MV-4-11 (cell line): ENCODE measurements around the gene ZBTB5.

Source experiments
- DNase-seq: peaks from one replicate; lab custom pipeline; 2025; lab: John Stamatoyannopoulos, UW

Gene ZBTB5

DNA sequence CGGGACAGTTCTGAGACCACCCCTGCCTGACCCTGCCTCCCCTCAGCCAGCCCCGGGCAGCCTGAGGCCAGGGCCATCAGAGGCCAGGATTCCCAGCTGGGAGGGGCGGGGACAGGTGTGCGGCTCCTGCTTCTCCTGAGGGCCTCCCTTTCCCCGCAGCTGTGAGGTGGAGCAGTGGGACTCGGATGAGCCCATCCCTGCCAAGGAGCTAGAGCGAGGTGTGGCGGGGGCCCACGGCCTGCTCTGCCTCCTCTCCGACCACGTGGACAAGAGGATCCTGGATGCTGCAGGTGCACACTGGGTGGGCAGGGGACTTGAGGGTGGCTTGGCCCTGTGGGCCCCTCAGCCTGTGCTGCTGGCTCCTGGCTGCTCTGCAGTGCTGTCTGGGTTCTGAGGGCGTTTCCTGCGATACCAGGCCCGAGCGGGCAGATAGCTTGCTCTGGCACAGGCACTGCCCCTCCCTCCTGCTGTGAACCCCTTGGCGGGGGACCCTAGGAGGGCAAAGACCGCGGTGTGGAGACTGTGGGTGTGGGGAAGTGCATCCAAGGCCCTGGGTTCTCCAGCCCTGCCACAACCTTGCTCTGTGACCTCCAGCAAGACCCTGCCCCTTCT is 40.5 kb downstream of the ZBTB5 start:
- DNase-seq = no peak

DNA sequence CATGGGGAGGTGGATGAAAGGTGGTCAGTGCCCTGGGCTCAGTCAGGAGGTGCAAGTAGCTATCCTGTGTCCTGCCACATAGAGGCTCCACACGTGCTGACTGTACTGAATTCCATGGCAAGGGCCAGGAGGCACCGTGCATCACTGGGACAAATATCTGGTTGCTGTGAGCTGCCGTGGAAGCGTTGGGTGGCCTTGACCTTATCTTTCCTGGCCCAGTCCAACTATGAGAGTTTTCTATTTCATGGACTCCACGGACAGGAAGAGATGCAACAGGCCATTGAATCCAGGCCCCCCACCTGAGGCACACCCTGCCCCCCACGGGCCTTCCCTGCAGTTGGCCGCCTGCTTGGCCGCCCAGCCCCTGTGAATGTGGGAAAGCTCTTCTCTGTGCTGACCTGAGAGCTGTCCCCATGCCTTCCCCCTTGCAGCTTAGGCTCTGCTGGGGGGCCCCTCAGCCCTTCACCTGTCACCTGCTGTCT is 41.0 kb downstream of the ZBTB5 start:
- DNase-seq = no peak

DNA sequence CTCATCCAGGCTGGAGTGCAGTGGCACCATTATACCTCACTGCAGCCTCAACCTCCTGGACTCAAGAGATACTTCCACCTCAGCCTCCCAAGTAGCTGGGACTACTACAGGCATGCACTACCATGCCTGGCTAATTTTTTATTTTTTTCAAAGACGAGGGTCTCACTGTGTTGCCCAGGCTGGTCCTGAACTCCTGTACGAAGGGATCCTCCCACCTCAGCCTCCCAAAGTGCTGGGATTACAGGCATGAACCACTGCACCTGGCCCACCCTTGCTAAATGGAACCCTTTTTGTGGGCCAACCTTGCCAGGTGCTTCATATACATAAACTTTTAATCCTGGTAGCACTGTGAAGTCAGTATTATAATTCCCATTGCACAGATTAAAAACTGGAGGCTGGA is 41.7 kb downstream of the ZBTB5 start:
- DNase-seq = no peak

DNA sequence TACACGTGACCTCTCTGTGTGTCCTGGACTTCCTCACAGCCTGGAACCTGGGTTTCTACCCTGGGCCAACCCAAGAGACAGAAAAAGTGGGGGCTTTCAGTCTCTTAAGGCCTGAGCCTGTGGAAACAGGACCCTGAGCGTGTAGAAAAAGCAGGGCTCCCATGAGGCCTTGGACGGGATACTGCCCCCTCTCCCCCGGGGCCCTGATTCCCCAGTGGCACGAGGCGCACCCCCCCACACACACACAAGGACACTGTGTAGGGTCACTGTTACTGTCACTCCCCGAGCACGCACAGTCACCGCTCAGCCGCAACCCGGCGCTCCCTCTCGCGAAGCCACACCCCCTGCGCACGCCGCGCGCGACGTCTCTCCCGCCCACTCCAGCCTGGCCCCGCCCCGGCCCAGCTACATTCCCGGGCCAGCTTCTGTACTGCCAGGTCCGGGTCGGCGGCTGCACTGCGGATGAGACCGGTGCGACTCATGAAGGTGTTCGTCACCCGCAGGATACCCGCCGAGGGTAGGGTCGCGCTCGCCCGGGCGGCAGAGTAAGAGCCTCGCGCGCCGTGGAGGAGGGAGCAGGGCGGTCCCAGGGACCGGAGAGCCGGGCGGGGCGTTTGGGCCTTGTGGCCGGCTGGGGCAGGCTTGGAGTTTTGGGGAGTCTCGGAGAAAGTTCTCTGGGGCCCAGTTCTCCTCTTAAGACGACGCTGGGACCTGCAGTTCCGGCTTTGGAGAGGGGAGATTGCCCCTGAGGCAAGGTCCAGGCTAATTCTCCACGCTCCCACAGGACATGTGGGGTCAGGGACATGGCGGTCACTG is 42.8 kb downstream of the ZBTB5 start, which contains the start of gene GRHPR:
Gene GRHPR, plus strand, starts transcription at position 408 of the 816 bp plus-strand sequence. Its CDS starts 55 bp downstream, at position 463.
- DNase-seq = peak; percentile 77

DNA sequence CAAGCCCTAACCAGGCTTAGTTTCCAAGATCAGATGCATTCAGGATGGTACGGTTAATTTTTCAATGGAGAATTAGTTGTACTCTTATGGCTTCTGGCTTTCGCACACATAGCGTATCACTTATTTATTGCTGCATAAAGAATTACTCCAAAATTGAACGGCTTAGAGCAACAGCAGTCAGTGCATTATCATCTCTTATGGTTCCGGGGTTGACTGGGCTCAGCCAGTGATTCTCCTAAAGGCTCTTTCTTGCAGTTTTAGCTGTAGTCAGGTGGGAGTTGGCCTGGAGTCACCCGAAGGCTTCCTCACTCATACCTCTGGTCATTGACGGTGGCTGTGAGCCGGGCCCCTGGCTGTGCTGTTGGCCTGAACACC is 43.3 kb downstream of the ZBTB5 start:
- DNase-seq = no peak

DNA sequence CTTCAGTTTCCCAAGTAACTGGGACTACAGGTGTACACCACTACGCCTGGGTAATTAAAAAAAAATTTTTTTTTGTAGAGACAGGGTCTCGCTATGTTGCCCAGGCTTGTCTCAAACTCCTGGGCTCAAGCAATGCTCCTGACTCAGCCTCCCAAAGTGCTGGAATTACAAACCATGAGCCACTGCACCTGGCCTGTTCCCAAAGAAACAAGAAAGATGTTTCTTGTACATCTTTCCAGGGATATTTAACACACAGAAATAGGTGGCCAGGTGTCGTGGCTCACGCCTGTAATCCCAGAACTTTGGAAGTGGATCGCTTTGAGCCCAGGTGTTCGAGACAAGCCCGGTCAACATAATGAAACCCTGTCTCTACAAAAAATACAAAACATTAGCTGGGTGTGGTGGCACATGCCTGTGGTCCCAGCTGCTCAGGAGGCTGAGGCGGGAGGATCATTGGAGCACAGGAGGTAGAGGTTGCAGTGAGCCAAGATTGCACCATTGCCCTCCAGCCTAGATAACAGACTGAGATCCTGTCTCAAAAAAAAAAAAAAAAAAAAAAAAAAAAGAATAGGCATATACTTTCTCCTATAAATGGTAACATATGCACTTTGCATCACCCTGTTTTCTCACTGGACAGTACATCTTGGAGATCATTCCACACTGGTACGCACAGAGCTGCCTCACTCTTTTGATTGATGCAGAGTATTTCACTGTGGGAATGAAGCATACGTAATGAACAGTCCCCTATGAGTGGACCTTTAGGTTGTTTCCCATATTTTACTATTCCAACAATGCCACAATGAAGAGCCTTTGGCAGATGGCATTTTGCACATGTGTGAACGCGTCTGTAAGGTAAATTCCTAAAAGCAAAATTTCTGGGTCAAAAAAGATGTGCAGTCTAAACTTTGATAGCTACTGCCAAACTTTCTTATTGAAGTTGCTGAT is 44.7 kb downstream of the ZBTB5 start:
- DNase-seq = no peak

DNA sequence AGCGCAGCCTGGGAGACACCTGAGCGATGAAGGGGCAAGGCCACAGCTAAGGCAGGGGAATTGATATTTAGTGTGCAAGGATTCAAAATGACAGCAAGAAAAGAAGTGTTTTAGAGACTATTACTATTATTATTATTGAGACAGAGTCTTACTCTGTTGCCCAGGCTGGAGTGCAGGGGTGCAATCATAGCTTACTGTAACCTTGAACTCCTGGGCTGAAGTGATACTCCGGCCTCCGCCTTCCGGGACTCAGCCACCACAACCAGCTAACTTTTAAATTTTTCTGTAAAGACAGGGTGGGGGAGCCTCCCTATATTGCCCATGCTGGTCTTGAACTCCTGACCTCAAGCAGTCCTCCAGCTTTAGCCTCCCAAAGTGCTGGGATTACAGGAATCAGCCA is 46.0 kb downstream of the ZBTB5 start:
- DNase-seq = no peak

DNA sequence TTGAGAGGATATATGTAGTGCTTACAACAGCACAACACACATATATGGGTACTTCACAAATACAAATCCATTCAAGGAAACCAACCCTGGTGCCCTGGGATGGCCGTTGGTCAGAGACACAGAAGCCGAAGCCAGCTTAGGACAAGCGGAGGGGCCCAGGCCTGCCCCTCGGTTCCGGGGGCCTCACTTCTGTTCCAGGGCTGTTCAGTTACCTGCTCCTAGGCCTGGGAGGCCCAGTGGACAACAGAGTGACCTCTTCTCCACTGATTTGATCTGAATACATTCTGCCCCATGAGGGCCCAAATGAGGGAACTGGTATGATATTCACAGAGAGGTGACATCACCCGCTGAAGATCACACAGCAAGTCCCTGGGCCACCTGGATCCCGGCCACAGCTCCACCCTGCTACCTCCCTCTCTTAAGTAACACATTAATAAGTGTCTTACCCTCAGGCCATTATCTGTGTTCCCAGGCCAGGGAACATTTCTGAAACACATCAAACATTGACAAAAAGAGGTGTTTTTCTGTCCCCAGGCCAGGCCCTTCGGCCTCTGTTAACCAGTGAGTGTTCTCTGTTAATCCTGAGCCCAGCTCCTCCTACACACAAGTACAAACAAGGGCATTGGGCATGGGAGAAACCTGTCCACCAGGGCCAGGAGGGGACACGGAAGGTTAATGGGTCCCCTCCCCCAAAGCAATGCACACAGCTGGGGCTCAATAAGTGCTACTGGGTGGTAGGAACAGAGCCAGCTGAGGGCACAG is 47.2 kb downstream of the ZBTB5 start:
- no peak for DNase-seq

DNA sequence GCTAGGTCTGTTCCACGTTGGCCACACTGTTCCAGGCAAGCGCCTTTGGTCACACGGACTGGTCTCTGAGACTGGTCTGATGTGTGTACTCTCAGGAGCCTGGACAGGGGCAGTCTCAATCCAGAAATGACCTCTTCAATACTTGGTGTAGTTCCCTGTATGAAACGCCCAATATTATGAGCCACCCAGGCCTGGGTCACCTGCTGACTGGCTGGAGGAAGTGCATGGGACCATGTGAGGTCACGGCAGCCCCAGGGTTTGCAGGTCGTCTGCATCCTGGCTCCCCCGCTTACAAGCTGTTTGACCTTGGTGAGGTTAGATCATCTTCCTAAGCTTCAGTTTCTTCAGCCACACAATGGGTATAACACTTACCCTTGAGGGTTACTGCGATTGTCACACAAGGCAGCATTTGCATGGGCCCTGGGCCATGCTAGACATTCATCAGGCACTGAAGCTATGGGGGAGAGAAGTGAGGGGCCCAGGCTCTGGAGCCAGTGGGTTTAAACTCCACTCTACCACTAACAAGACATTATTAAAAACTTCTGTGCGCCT is 47.9 kb downstream of the ZBTB5 start:
- no peak for DNase-seq

DNA sequence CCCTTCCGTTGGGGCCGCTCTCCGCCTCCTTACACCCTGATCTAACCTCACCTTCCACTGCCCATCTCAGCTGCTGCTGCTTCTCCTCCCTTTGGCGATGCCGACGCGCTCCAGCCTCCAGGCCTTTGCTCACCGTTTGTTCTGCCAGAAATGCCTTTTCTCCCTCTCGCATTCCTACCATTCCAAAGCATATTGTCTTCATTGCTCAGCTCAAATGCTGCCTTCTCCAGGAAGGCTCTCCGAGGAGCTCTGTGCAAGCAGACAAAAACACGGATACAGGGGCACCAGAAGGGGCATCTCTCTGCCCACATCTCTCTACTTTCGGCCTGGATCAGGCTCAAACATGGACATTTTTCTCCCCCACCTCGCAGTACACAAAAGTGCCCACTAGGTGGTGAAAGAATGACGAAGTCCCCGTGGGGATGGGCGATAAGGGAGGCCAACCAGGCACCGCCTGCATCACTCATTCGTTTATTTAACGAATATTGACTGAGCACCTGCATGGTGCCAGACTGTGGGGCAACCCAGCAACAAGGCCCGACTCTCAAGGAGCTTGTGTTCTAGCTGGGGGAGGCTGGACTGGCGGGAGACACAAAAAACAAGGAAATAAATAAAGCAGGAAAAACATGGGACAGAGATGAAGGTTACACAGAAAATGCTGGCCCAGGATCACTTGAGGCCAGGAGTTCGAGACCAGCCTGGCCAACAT is 50.1 kb downstream of the ZBTB5 start:
- peak; percentile 60 for DNase-seq

DNA sequence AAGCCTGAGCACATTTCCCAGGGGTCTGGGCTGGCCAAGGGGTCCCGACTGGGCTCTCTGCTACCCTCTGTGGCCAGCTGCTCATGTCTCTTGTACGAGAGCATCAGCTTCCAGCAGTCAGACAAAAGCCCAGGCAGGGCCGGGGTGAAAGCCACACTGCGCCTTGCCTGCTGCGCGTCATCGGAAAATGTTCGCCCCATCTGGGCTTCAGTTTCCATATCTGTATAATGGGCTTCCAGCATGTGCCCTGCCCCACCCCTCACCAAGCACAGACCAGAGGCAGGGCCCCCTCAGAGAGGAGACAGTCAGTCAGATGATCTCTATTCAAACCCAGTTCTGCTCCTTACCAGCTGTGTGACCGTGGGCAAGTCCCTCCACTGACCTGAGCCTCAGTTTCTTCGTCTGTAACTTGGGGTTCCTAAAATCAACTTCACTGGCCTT is 50.7 kb downstream of the ZBTB5 start:
- DNase-seq = no peak

DNA sequence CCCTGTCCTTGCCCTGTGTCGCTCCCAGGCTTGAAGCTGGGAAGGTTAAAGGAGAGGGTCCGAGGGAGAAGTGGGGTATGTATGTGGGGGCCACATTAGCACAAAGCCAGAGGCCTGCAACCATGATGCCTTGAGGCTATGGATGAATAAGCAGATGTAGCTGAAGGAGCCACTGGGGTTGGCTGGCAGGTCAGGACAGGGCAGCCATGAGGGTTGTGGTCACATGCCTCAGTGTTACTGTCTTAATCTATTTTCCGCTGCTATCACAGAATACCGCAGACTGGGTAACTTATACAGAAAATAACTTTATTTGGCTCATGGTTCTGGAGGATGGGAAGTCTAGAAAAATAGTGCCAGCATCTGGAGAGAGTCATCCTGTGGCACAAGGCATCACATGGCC is 51.9 kb downstream of the ZBTB5 start:
- no peak for DNase-seq

DNA sequence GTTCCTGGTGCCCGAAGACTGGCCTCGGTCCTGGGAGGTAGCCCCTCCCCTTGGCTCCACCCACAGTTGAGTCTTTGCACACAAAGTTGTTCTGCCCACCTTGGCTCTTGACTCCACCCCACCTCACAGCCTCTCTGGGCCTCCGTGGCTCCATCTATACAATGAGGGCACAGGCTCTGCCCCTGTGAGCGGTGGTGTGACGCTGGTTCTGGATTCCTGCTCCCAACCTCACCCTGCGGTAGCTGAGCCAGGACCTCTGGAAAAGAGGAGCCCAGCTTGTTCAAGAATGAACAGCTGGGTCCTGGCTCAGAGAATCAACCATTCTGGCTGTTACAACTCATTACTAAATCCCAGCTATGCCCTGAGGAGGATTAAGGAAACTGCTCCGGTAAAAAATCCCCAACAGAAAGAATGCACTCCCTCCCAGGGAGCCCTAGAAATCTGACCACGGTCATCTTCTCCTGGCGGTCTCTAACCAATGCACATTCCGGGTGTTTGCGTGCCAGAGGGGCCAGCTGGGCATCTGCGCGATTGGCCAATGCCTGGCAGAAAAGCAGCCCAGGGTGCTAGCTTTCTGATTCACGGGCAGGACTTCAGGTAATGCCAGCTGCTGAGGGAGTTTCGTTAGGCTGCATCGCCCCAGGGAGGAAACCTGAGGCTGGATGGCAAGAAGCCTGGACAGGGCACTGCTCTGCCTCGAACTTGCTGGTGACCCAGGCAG is 52.7 kb downstream of the ZBTB5 start:
- no peak for DNase-seq

DNA sequence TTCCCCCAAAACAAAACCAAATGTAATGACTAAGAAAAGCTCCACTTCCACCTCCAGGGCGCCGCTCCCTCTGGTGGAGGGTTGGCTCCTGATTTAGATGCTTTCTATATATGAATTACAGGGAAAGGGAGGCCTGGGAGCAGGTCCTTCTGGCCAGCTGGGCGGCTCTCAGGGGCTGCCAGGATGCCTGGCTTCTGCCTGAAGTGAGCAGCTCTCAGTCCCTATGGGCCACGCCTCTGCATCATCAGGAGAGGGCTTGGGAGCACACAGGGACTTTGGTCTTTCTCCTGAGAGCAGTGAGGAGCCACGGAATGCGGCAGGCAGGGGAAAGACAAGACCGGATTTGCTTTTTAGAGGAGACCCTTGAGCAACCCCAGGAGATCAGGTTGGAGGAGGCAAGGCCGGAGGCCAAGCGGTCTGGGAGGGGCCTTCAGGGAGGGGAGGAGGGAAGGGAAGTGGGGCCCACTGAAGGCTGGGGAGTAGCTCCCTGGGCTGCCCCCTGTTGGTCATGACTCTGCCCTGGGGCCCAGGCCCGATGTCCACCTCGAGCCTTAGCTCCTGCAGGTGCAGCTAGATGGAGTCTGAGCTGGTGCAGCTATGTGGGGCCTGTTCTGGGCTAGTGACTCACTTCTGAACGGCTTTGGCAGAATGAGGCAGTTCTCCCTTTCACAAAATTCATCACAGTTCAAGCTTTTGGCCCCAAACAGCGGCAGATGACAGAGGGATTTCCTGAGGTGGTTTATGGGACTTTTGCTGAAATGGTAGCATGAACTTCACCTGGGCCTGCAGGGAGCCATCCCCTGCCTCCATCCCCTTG is 54.1 kb downstream of the ZBTB5 start:
- DNase-seq = no peak

DNA sequence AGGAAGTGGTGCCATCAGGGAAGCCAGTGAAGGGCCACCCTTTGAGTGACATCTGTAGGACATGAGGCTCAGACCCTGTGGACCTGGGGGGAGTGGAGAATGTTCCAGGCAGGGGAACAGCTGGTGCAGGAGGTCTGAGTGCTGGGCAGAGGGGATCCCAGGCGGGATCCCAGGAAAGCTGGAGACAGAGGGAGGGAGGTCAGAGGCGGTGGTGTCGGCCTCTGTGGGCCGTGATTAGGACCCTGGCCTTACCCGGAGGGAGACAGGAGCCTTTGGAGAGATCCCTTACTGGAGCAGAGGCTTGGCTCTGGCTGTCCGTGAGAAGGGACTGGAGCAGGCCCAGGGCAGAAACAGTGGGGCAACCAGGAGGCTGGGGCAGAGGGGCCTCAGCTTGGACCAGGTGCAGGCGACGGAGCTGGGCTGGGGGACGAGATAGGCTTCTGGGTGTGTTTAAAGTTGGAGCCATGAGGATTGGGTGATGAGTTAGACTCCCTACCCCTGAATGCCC is 54.8 kb downstream of the ZBTB5 start:
- DNase-seq = no peak

DNA sequence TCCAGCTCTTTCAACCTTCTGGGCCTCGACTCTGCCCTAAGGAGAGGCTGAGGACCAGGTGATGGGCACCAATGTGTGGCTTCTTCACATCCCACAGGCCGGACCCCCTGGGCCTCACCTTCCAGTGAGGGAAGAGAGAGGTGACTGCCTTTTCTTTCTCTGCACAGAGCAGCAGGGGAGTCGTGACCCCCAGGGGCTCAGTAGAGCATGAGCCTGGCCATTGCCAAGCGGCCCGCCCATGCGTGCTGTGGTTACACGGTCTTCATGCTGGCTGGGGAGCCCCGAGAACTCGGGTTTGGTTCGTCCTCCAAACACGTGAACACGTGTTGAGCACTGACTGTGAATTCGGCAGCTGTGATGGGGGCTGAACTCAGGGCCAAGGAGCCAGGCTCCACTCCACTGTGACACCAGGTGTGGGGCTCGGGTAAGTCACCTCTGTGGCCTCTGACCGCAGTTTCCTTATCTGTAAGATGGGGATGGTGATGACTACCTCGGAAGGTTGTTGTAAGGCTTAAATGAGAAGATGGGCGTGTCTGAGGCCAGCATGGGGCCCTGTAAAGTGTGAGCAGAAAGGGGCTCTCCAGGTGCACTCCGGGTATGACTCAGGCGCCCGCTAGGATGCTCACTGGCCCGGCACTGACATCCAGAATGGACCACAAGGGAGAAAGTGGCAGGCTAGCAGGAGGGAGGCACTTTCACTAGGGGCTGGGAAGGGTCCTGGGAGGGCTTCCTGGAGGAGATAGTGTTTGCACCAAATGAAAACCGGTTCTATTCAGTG is 56.1 kb downstream of the ZBTB5 start:
- DNase-seq = no peak

DNA sequence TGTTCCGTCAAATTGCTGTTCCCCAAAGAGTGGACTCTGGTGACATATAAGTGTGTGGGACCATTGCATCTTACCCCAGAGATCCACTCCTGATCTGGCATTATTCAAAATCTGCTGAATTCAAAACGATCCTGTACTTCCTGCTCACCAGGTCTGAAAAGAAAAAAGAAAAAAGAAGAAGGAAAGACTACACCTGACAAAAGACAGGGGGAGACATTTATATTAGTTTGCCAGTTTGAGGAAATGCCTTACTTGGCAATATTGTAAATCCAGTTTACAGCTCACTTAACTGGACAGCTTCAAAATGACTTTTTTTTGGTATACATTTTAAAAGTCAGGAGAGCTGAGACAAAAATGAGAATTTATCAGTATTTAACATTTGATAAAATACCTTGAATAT is 57.8 kb downstream of the ZBTB5 start:
- DNase-seq = peak; percentile 22
